ENCODE results near the gene CCDC86.
"Not testable (repeated sequence)": the region's sequence is repeated elsewhere in the genome, so short reads cannot be mapped to it uniquely, and the experiment has no call there.

The CCDC86 gene

GRCh38 chr11:60841797-60842667, at the start of gene CCDC86:
Gene CCDC86, plus strand, starts transcription at chr11:60842113. Its CDS starts 12 bp downstream, at chr11:60842125.
- peak; percentile 97 for DNase-seq (ENCODE audit: low read depth)

GRCh38 chr11:60792521-60792920, 49.4 kb upstream of the CCDC86 start:
- no peak for DNase-seq (ENCODE audit: low read depth)

GRCh38 chr11:60795291-60795690, 46.6 kb upstream of the CCDC86 start:
- DNase-seq (ENCODE audit: low read depth), result no peak

- DNase-seq (ENCODE audit: low read depth), result no peak
Observed at GRCh38 chr11:60797846-60798630, 43.9 kb upstream of the CCDC86 start.

- DNase-seq (ENCODE audit: low read depth), result no peak
Observed at GRCh38 chr11:60798631-60799030, 43.3 kb upstream of the CCDC86 start.

DNA sequence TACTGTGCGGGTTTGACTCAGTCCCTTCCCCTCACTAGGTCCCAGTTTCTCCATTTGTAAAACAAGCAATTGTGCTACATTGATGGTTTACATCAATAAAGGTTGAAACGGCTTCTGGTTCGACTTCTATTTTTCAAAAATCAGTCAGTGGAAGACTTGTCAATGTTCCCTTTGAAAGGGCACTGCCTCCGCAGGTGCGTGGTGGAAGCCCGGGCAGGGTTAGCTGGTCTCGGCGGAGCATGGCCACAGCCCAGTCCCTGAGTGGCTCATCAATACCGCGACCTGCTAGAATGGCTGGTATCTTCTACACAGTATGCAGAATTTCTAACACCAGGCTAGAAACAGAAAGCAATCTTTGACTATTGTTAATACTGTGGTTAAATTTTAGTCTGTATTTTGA, 40.7 kb upstream of the CCDC86 start:
- no peak for DNase-seq (ENCODE audit: low read depth)

- DNase-seq (ENCODE audit: low read depth), result no peak
Observed at GRCh38 chr11:60803273-60803936, 38.5 kb upstream of the CCDC86 start.

DNA sequence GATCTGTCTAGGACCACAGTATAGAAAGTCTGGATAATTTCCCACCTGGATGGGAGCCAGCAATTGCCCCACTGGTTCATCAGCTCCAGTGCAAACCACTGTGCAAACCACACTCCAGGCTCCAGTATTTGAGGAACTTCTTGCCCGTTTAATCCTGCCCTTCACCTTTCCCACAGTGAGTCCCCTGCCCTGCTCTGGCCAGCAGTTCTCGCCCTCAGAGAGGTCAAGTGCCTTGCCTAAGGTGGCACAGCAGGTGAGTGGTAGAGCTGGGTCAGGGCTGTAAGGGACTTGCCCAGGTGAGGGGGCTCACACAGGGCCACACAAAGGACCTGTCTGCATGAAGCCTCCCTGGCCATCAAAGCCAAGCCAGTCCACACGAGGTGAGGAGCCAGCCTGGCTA, 32.7 kb upstream of the CCDC86 start:
- DNase-seq (ENCODE audit: low read depth), result no peak

DNA sequence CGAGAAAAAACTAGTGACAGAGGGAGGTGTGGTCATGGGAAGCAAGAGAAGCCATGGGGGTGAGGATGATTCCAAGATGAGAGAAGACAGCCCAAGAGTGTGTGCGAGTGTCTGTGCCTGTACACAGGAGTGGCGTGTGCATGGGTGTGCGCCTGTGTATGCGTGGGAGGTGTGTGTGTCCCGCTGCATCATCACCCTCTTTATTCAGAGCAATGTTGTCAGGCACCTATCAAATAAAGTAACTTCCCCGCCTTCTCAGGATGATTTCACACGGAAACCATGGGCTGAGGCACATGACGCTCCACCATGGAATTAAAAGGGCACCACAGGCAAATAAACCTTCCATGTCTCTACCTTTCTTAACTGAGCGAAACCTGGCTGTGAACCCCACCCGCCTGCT, 32.2 kb upstream of the CCDC86 start:
- DNase-seq (ENCODE audit: low read depth), result no peak

DNA sequence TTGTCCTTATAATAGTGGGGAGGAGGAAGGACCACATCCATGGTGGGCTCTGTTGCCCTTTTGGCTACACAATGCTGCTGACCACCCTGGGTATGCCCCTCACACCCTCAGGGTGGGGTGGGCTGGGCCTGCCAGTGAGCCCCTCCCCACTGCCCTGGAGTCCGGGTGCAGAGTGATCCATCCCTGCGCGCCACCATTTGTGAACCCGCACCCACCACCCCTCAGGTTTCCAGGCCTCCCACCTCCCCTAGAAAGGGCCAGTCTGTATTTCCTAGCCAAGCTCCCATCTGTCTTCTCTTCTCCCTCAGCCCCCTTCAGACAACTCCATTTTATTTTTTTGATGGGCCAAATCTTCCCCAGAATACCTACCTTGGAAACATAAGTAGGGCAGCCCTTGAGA, 31.8 kb upstream of the CCDC86 start:
- no peak for DNase-seq (ENCODE audit: low read depth)

- DNase-seq (ENCODE audit: low read depth), result no peak
Observed at GRCh38 chr11:60810569-60810968, 31.3 kb upstream of the CCDC86 start.

DNA sequence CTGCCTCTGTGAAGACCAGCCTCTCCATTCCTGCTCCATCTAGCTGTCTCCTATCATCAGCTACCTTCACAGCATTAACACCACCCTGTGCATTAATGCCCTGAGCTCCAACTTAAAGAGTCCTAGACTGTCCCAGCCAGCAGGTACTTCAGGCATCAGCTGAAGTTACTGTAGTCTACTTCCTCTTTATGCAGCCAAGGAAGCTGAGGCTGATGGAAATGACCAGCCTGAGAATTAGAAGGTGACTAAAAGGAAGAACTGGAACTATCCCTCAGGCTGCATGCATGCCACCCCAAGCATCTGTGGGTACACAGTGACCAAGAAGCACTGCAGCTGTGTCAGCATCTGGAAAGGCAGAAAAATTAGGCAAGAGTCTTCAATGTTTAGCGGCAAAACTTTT, 28.6 kb upstream of the CCDC86 start:
- DNase-seq (ENCODE audit: low read depth), result no peak

DNA sequence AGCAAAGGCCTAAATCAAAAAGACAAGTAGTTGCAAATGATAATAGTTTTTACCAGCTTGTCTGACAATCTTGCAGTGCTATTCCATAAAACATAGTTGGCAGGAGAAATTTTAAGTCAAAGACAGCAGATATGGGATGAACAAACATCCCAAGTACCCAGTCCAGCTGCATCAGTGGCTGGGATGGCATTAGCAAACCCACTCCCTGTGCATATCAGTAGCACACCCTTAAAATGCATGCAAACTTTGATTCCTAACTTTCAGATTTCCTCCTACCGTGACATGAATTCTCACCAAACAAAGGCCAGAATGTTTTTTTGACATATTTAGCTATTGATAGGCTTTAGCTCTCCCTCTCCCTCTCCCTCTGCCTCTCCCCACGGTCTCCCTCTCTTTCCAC, 27.8 kb upstream of the CCDC86 start:
- DNase-seq (ENCODE audit: low read depth), result no peak

GRCh38 chr11:60816590-60817157, 25.2 kb upstream of the CCDC86 start:
- no peak for DNase-seq (ENCODE audit: low read depth)

DNA sequence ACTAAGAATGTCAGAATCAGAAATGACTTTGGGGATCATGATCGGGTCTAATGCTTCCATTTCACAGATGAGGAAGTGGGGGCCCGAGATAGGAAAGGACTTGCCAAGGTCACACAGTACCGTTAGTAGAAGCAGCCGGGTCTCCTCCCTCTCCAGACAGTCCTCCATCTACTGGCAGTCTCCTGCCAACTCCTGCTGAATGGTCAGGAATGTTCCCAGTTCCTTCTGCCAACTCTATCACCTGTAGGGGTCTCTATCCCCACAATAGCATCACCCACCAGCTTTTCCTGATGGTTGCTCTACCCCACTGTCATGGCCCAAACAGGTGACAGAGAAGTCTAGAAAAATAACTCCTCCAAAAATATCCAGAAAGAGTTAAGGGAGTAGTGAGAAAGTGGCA, 23.9 kb upstream of the CCDC86 start:
- no peak for DNase-seq (ENCODE audit: low read depth)

DNA sequence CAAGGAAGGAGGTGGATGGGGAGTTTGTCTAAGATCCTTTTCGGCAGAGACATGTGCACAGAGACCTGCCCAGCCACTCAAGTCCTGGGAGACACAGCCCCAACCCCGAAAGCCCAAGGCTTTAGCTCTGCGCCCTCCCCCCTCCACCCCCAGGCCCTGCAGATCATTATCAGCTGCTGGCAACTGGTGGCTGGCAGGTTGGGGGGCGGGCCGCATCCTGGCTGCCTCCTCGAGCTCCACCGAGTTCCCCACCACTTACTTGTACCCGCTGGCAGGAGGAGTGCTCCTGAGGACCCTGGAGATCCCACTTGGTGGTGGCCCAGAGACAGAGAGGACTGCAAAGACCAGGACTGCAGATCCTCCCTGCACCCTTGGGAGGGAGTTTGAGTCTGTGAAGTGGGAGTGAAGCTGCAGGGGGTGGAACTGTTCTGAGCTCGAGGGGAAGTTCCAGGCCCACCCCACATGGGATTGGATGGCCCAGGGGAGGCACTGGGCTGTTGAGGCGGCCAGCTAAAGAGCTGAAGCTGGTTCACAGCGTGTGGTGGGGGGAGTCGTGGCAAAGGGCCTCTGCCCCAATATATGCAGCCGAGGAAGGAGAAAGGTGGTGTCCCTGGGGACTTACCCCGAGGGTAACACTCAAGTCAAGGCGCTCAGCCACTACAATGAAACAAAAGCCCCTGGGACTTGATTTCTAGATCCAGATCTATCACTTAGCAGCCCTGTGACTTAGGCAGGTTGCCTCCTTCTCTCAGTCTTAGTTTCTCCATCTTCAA, 19.9 kb upstream of the CCDC86 start:
- no peak for DNase-seq (ENCODE audit: low read depth)

DNA sequence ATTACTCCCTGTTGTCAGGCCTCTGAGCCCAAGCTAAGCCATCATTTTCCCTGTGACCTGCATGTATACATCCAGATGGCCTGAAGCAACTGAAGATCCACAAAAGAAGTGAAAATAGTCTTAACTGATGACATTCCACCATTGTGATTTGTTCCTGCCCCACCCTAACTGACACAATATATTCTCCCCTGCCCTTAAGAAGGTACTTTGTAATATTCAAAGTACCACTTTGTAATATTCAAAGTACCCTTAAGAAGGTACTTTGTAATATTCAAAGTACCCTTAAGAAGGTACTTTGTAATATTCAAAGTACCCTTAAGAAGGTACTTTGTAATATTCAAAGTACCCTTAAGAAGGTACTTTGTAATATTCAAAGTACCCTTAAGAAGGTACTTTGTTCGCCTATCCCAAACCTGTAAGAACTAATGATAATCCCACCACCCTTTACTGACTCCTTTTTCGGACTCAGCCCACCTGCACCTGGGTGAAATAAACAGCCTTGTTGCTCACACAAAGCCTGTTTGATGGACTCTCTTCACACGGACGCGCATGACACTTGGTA, 18.1 kb upstream of the CCDC86 start:
- DNase-seq (ENCODE audit: low read depth), result not testable (repeated sequence)

DNA sequence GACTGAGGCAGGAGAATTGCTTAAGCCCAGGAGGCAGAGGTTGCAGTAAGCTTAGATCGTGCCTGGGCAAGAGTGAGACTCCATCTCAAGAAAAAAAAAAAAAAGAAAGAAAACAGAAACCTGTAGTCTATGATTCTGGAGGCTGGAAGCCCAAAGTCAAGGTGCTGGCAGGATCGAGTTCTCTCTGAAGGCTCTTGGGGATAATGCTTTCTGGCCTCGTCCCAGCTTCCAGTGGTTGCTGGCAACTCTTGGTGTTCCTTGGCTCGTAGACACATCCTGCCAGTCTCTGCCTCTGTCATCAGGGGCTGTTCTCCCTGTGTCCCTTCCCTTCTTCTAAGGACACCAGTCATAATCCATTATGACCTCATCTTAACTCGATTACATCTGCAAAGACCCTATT, 16.8 kb upstream of the CCDC86 start:
- no peak for DNase-seq (ENCODE audit: low read depth)

DNA sequence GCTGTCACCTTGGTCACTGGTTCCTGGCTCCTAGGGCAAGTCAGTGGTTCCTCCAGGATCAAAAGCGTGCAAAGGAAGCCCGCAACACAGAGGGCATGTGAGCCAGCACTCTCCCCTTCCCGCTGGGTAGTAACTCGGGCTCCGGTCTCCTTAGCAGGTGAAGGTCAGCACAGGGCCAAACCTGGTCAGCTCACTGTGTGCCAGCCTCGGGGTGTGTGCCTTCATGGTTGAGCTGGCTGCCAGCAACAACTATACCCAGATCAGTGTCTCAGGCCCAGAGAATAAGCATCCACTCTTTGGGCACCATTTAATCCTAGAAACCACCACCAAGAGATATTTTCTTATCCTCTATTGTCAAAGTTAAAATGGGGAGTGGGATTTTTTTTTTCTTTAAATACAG, 16.1 kb upstream of the CCDC86 start:
- no peak for DNase-seq (ENCODE audit: low read depth)

- no peak for DNase-seq (ENCODE audit: low read depth)
Observed at GRCh38 chr11:60830478-60831142, 11.3 kb upstream of the CCDC86 start.

DNA sequence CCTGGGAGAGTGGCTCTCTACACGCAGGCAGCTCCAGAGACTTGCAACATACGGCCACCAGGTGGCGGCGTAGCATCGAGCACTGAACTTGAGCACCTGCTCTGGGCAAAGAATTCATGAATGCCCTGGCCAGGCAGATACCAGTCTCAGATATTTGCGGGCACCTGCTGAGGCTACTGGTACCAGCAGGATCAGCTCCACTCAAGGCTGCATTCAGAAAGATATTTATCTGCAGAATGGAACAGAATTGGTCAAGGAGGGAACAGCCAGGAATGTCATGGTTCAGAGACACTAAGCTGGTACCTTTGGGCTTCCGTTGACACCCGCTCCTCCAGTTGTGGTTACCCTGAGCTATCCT, 10.8 kb upstream of the CCDC86 start:
- peak; percentile 70 for DNase-seq (ENCODE audit: low read depth)

Data from stimulated activated CD8-positive, alpha-beta memory T cell treated with anti-CD3 and anti-CD28 coated beads, Interleukin-4, amount 100 ng/mL, for 24 hours (primary cell).